B cell (primary cell): ENCODE measurements around the gene ZNF625. TPM values are rescaled to one million over a fixed set of nuclear protein-coding genes. Genes with fewer than 3 reads are reported as not detected.

Experiments used
- ATAC-seq: fragments of 200-7000 bp; cut with Tn5 transposase; one replicate; pipeline ENCODE4 v1.10.0; 2021; ENCODE audit warnings: low read depth, mild to moderate bottlenecking, moderate number of reproducible peaks, moderate library complexity
- CTCF ChIA-PET: fragments of 350-600 bp; sonication (Branson Sonifier 250); formaldehyde crosslinking; loops from one replicate; lab custom pipeline; 2021; ENCODE audit warnings: antibody characterized with exemption, inconsistent platforms; lab: Charles Lee
- POLR2A ChIA-PET: fragments of 350-600 bp; sonication (Branson Sonifier 250); formaldehyde crosslinking; loops from one replicate; lab custom pipeline; 2021; ENCODE audit warnings: antibody characterized with exemption; lab: Charles Lee
- DNase-seq: peaks from one replicate; pipeline ENCODE4 v3.0.0; 2013
- H2AFZ ChIP-seq: 2 replicates; pipeline ENCODE4 v1.6.1; 2012; ENCODE audit warnings: mild to moderate bottlenecking, low read depth, low read length; ENCODE audit not compliant: insufficient read depth, poor library complexity, severe bottlenecking
- H3K27ac ChIP-seq, 2 donors: 1 replicate in 1 of 2; 2 replicates in 1 of 2; pipeline ENCODE4 v1.5.1; 2012 to 2013; ENCODE audit warnings: low read length in 2 of 2, mild to moderate bottlenecking in 2 of 2, moderate library complexity in 1 of 2
- H3K27me3 ChIP-seq, 4 experiments: fragments of 200-600 bp in 1 of 4; sonication (generic) in 1 of 4; replicated peaks in 1 of 4; 1 replicate in 2 of 4; 2 replicates in 2 of 4; pipeline versions ENCODE4 v1.6.1 to v1.7.0; 2013 to 2016; ENCODE audit warnings: low read length in 3 of 4, mild to moderate bottlenecking in 2 of 4, mixed read lengths in 1 of 4, moderate library complexity in 1 of 4; ENCODE audit not compliant: insufficient read depth in 4 of 4, control insufficient read depth in 3 of 4; ENCODE audit errors: control extremely low read depth in 1 of 4
- H3K36me3 ChIP-seq, 2 experiments: replicated peaks in 1 of 2; 1 replicate in 1 of 2; 2 replicates in 1 of 2; pipeline versions ENCODE4 v1.6.1 to v1.7.1; 2013; ENCODE audit warnings: low read length in 1 of 2; ENCODE audit not compliant: insufficient read depth in 2 of 2, control insufficient read depth in 1 of 2; ENCODE audit errors: control extremely low read depth in 1 of 2, extremely low read depth in 1 of 2
- H3K4me1 ChIP-seq, 2 donors: fragments of 200-600 bp in 1 of 2; sonication (generic) in 1 of 2; 1 replicate in 1 of 2; 2 replicates in 1 of 2; pipeline versions ENCODE4 v1.5.1 to v1.6.1; 2013 to 2017; ENCODE audit warnings: low read length in 2 of 2; ENCODE audit not compliant: control insufficient read depth in 2 of 2, insufficient read depth in 2 of 2
- H3K4me2 ChIP-seq: replicated peaks from 2 replicates; pipeline ENCODE3; 2012; ENCODE audit warnings: mild to moderate bottlenecking, low read depth, low read length; ENCODE audit not compliant: poor library complexity, severe bottlenecking
- H3K4me3 ChIP-seq, 5 experiments: fragments of 200-600 bp in 1 of 5; sonication (generic) in 1 of 5; 1 replicate in 3 of 5; 2 replicates in 2 of 5; pipeline versions ENCODE4 v1.5.1 to v1.7.0; 2011 to 2016; ENCODE audit warnings: low read length in 4 of 5, mild to moderate bottlenecking in 4 of 5, low read depth in 2 of 5, control low read depth in 1 of 5, moderate library complexity in 1 of 5; ENCODE audit not compliant: insufficient read depth in 1 of 5; ENCODE audit errors: control extremely low read depth in 1 of 5, extremely low read depth in 1 of 5
- H3K79me2 ChIP-seq: fragments of 200-600 bp; sonication (generic); one replicate; pipeline ENCODE4 v1.6.0; 2016; ENCODE audit warnings: low read length; ENCODE audit not compliant: control insufficient read depth, insufficient read depth
- H3K9ac ChIP-seq: fragments of 200-600 bp; sonication (generic); 2 replicates; pipeline ENCODE4 v1.6.1; 2017; ENCODE audit warnings: mild to moderate bottlenecking, low read length, moderate library complexity
- H3K9me3 ChIP-seq, 3 donors: one replicate each; pipeline versions ENCODE4 v1.6.1 to v1.7.1; 2013; ENCODE audit warnings: low read length in 2 of 3; ENCODE audit not compliant: control insufficient read depth in 2 of 3, insufficient read depth in 1 of 3; ENCODE audit errors: control extremely low read depth in 1 of 3
- H4K20me1 ChIP-seq: 2 replicates; pipeline ENCODE4 v1.6.0; 2012; ENCODE audit warnings: mild to moderate bottlenecking, low read length; ENCODE audit not compliant: insufficient read depth, control insufficient read depth, poor library complexity, severe bottlenecking
- H3K27ac Mint-ChIP-seq: one replicate; pipeline ENCODE4 v1.8.0; 2021; ENCODE audit warnings: mixed read lengths
- H3K27me3 Mint-ChIP-seq: one replicate; pipeline ENCODE4 v1.8.0; 2021; ENCODE audit warnings: mixed read lengths
- H3K4me1 Mint-ChIP-seq: one replicate; pipeline ENCODE4 v1.8.0; 2021; ENCODE audit warnings: mixed read lengths
- H3K4me3 Mint-ChIP-seq: one replicate; pipeline ENCODE4 v1.8.0; 2021; ENCODE audit warnings: mixed read lengths
- H3K9me3 Mint-ChIP-seq: one replicate; pipeline ENCODE4 v1.8.0; 2022; ENCODE audit warnings: mixed read lengths; ENCODE audit not compliant: insufficient read depth
- EZH2 ChIP-seq: IDR thresholded peaks from 2 replicates; pipeline ENCODE4 v1.6.1; 2012; ENCODE audit warnings: borderline replicate concordance, low read depth, mild to moderate bottlenecking, moderate library complexity, low read length; ENCODE audit not compliant: insufficient read depth, poor library complexity, severe bottlenecking
- WGBS: methylation state at CpG from one replicate; pipeline ENCODE4 v1.1.5; 2013; ENCODE audit warnings: missing lambda C conversion rate; ENCODE audit not compliant: insufficient coverage; 5-methylcytosine and 5-hydroxymethylcytosine counted together
- intact Hi-C: fragments of 100-400 bp; cut with micrococcal nuclease; formaldehyde crosslinking; loops from one replicate; pipeline ENCODE4 v1.10.0; 2022
- polyA plus RNA-seq: library from polyadenylated mRNA; depleted of rRNA; stranded (reverse); fragments of >200 nt; gene quantifications from 2 replicates; pipeline ENCODE4 v1.2.3, GENCODE V29; 2012
- total RNA-seq, 2 donors: library from RNA; stranded (reverse); fragments of 120-200 nt in 1 of 2; gene quantifications; 1 replicate in 1 of 2; 2 replicates in 1 of 2; pipeline versions ENCODE4 v1.2.3 to v1.2.4, GENCODE V29; 2013 to 2022
- TF ChIP-seq, protein P1 (sequence below): fragments of 200-600 bp; IDR thresholded peaks from one replicate; pipeline ENCODE4 v1.8.0; 2022; ENCODE audit warnings: antibody characterized with exemption, mild to moderate bottlenecking

Gene ZNF625
- total and polyA plus RNA-seq, 2 donors (not counting 1 experiment from before 2014, with no cell fraction given): 0.60 to 9.8 TPM

DNA sequence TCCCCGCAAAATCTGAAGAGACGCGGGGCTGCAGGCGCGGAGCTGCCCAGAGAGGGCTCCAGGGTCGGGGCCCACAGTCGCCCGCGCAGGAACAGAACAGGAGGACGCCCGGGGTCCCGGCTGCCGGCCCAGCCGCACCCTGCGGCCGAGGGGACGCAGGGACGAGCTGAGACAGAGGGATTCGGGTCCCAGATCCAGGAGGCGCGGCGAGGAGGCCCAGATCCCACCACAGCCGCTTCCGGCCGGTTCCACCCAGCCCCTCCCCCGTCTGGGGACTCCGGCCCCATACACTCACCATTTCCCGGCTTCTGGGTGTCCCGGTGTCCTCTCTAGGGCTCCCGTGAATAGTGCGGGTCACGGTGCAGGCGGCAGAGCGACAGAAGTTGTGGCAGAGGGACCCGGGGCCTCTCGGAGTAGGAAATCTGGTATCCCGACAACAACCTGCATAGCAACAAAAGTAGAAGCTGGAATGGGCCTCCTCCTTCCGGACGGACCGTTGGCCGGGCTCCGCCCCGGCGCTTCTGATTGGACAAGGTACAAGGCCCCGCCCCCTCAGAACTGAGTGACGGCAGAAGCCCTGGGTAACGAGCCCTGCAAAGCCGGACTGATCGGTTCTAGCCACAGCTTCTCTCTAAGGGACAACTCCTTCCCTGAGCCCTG is 16.5 kb downstream of the ZNF625 start, which contains the start of gene ZNF20:
TSS of gene ZNF20 (minus strand) at position 466 of the 660 bp plus-strand sequence. CDS start at position 298, 168 bp downstream.
- Histone ChIP-seq H4K20me1 (no peaks in the 10 kb centered on the region), H3K36me3 (peaks cover 0 to 12% of the 10 kb centered on the region in 2 experiments), H2AFZ (peak within 1 kb of the TSS; percentile 91), H3K79me2 (peaks cover 18% of the 10 kb centered on the region), H3K4me3 (peak within 1 kb of the TSS; percentile 73 to 93 (median 83)), H3K4me1 (peaks cover 15 to 23% of the 10 kb centered on the region in 2 donors), H3K27me3 (no peaks in the 10 kb centered on the region), H3K9ac (peak within 1 kb of the TSS; percentile 87), H3K9me3 (no peaks in the 10 kb centered on the region), H3K27ac (peak within 1 kb of the TSS; percentile 31 to 62), H3K4me2 (peak within 1 kb of the TSS; percentile 83)
- DNase-seq (peak; percentile 91), ATAC-seq (peak; percentile 96)
- Mint-ChIP-seq H3K27ac (peak within 1 kb of the TSS; percentile 86), H3K27me3 (no peaks in the 10 kb centered on the region), H3K9me3 (no peaks in the 10 kb centered on the region), H3K4me3 (peak within 1 kb of the TSS; percentile 84), H3K4me1 (peaks cover 34% of the 10 kb centered on the region)
- POLR2A ChIA-PET: interaction anchor here (0.5 to 1.8 kb wide), 7 partner anchors 17 to 570 kb away, joined by 3 to 15 read pairs (median 5); partner anchors contain the start of genes ZNF136, ZNF625, ZNF700 and ZNF763
- intact Hi-C loops: loop anchor here (1.0 to 5.0 kb wide), 10 partner anchors 23 to 439 kb away; partner anchors contain the start of genes ZNF136, ZNF440, ZNF441 and ZNF844
- TF ChIP-seq, protein P1, sequence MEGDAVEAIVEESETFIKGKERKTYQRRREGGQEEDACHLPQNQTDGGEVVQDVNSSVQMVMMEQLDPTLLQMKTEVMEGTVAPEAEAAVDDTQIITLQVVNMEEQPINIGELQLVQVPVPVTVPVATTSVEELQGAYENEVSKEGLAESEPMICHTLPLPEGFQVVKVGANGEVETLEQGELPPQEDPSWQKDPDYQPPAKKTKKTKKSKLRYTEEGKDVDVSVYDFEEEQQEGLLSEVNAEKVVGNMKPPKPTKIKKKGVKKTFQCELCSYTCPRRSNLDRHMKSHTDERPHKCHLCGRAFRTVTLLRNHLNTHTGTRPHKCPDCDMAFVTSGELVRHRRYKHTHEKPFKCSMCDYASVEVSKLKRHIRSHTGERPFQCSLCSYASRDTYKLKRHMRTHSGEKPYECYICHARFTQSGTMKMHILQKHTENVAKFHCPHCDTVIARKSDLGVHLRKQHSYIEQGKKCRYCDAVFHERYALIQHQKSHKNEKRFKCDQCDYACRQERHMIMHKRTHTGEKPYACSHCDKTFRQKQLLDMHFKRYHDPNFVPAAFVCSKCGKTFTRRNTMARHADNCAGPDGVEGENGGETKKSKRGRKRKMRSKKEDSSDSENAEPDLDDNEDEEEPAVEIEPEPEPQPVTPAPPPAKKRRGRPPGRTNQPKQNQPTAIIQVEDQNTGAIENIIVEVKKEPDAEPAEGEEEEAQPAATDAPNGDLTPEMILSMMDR: no peak
- TF ChIP-seq EZH2: no peak
- CTCF ChIA-PET: interaction anchor here (0.6 to 3.5 kb wide), 34 partner anchors 9 to 1407 kb away, joined by 3 to 85 read pairs (median 4); partner anchors contain the start of genes ZNF136, ZNF439, ZNF440 and ZNF491
- WGBS: under 1% methylated on average over 49 of the region's 49 CpGs
